LoVo (cell line): ENCODE data around the gene ETV7.

Source experiments
- DNase-seq: peaks from one replicate; pipeline ENCODE4 v3.0.0-alpha.2; 2016; ENCODE audit warnings: low spot score

ETV7 gene

GRCh38 chr6:36383606-36384005 is 3.9 kb downstream of the ETV7 start:
- no peak for DNase-seq

GRCh38 chr6:36382976-36383375 is 4.5 kb downstream of the ETV7 start:
- no peak for DNase-seq

DNA sequence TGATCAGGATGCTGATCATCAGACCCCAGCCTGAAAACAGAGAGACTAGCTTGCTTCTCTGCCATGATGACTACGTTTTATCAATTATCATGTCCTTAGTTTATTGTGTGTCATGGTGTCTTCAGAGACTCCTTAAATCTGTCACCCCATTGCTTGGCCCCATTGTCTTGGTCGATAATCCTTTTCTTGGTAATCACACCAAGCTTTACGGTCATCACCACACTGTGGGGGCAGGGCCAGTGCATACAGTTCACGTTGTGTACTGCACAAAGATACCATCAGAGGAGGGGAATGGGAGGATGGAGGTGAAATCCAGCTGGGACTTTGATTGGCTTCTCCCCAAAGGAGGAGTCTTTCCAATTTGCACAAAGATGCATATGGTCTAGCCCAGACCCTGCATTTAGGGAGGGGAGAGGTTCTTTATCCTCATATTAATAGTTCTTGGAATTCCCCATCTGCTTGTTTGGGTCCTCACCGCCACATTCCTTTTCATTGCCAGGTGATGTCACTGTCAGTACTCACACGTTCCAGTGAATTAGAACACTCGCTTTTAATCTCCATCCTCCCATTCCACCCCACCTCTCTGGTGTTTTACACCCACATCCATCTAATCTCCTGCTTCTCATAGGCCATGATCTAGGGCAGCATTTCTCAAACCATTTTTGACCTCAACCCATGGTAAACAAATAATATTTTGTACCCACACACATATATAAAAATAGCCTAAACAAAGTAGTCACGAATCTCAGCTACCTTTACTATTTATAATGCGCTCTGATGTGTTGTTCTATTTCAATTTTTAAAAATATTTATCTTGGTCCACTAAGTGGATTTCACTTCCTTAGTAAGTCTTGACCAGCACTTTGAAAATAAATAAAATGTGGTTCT is 5.7 kb downstream of the ETV7 start:
- DNase-seq, result no peak

- DNase-seq, result no peak
These were observed 7.3 kb downstream of the ETV7 start for GRCh38 chr6:36380166-36380565.

DNA sequence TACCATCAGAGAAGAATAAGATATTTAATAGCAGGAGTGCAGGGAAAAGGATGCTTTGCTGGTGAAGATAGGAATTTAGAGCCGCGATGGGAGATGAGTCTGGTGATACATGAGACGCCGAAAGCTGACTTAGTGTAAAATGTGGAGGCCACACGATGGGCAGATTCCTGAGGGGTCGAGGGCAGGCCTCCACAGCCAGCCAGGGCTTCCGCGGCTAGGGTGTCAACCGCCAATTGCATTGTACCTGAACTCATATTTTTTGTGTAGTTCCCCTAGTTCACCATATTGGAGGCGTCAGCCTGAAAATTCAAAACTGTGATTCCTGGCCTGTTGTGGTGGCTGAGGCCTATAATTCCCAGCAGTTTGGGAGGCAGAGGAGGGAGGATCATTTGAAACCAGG is 8.5 kb downstream of the ETV7 start:
- DNase-seq, result no peak

GRCh38 chr6:36378243-36378920 is 9.1 kb downstream of the ETV7 start:
- DNase-seq, result no peak

GRCh38 chr6:36377594-36377993 is 9.9 kb downstream of the ETV7 start:
- DNase-seq, result no peak

DNA sequence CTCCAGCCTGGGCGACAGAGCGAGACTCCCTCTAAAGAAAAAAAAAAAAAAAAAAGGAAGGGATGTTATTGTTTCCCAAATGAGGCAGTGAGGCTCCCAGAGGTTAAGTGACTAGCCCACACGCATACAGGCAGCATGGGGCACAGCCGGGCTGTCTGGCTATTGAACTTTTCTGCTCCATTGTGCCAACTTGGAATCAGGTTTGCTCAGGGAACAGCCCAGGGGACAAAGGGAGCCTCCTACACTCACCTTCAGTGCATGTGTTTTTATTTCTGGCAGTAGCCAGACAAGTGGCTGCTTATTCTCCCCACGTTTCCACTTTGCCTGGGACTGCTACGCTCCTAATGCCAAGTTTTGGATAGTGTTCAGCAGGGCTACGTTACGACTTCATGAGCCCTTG is 10.7 kb downstream of the ETV7 start:
- DNase-seq, result no peak

- DNase-seq, result no peak
These were observed 11.3 kb downstream of the ETV7 start for GRCh38 chr6:36376183-36376582.

- DNase-seq, result no peak
These were observed 11.8 kb downstream of the ETV7 start for GRCh38 chr6:36375644-36376155.

- DNase-seq, result no peak
These were observed 12.5 kb downstream of the ETV7 start for GRCh38 chr6:36374972-36375371.

DNA sequence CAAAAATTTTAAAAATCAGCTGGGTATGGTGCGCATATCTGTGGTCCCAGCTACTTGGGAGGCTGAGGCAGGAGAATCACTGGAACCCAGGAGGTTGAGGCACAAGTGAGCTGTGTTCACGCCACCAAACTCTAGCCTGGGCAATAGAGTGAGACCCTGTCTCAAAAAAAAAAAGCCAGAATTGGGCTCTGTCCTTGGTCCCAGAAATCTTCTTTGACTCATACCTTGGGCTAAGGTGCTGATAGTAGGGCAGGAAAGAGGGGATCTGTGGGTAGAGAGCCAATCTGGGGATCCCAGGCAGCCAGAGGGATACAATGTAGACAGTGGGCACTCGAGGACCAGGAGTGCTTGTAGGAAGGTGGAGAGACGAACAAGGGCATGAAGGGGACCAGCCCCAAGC is 13.3 kb downstream of the ETV7 start:
- no peak for DNase-seq

- DNase-seq, result no peak
These were observed 14.0 kb downstream of the ETV7 start for GRCh38 chr6:36373368-36374019.

DNA sequence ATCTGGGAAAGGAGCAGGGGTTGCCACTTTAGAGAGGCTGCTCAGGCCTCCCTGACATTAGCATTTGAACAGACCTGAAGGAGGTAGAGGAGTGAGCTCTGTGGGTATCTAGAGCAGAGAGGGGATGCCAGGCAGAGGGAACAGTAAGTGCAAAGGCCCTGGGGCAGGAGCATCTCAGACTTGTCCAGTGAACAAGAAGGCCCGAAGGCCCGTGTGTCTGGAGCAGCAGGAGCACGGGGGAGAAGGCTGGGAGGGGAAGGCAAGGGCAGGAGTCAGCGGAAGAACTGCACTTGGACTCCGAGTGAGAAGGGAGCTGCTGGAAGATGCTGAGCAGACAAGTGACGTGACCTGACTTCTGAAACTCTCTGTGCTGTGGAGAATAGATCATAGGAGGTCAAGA is 15.4 kb downstream of the ETV7 start:
- DNase-seq, result no peak

GRCh38 chr6:36371211-36371610 is 16.3 kb downstream of the ETV7 start:
- no peak for DNase-seq

DNA sequence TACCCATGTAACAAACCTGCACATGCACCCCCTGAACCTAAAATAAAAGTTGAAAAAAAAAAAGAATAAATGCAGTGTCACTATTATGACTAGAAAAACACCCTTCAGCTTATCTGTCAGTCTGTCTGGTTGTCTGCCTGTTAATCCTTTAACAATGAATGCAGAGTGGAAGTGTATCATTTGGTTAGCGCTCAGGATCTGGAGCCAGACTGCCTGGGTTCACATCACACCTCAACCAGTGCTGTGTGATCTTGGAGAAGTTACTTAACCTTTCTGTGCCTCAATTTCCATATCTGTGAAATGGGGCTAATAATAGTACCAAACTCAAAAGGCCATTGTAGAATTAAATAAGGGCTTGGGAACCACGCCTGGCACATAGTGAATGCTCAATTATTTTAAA is 16.8 kb downstream of the ETV7 start:
- DNase-seq, result no peak

DNA sequence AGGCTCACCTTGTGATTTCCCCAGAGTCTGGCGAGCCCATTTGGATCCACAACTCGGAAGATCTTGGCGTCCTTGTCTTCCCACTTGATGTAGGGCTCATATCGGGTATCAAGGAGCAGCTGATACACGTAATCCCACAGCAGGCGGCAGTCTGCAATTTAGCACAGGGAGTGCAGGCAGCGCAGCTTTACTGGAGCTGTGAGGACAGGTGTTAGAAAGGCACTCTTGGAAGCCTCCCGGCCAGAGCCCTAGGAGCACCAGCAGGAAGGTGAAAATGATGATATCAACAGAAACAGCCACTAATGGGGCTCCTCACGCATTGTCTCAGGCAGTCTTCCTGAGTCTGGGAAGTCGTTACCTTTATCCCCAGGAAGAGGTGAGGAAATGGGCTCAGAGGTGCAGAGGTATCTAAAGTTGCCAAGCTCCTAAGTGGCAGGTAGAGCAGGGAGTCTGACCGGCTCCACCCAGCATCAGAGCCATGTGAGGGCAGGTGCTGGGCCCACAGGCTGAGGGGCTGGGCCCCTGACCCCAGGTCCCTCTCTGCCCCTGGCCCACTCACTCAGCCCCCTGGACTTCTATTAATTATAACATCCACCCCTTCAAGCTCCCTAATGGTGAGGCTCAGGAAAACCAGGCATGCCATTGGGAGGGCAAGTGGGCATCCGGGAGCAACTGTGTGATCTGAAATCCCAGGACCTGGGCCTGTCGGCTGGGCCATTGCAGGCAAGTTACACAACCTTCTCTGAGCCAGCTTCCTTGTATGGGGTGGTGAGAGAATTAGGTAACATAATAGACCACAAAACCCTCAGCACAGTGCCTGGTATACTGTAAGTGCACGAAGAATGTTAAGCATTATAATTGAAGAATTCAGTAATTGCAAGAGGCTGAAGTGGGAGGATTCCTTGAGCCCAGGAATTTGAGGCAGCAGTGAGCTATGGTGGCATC is 18.3 kb downstream of the ETV7 start:
- DNase-seq, result no peak

DNA sequence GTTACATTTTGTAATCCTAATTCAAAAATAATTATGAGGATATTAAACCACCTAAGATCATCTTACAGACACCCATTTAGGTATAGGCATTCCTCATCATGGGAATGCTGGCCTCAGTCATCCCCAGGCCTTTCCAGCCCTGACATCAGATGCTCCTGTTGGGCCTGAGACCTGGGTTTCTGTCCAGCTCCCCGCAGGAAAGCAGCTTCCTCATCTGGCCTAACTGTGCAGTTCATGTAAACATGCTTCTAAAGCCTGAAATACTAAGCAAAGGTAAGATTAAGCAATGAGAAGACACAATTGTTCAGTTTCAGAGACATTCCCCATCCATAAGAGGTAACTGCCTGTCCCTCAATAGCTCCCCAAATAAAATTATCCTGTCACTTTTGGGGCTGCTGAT is 19.0 kb downstream of the ETV7 start:
- no peak for DNase-seq

GRCh38 chr6:36367743-36368142 is 19.7 kb downstream of the ETV7 start:
- DNase-seq, result no peak

GRCh38 chr6:36364669-36365479 is 22.6 kb downstream of the ETV7 start:
- no peak for DNase-seq
